NT2/D1 (cell line): ENCODE data around the gene BACH2.

Experiments used
- SUZ12 ChIP-seq: IDR thresholded peaks from 2 replicates; pipeline ENCODE4 v1.6.1; 2011; ENCODE audit not compliant: insufficient read length, insufficient read depth; ENCODE audit errors: extremely low read depth
- YY1 ChIP-seq: IDR thresholded peaks from 2 replicates; pipeline ENCODE4 v1.6.1; 2011; ENCODE audit not compliant: insufficient read length, insufficient read depth
- ZNF274 ChIP-seq: IDR thresholded peaks from 2 replicates; pipeline ENCODE4 v1.6.1; 2011; ENCODE audit warnings: mild to moderate bottlenecking, low read depth, low read length

DNA sequence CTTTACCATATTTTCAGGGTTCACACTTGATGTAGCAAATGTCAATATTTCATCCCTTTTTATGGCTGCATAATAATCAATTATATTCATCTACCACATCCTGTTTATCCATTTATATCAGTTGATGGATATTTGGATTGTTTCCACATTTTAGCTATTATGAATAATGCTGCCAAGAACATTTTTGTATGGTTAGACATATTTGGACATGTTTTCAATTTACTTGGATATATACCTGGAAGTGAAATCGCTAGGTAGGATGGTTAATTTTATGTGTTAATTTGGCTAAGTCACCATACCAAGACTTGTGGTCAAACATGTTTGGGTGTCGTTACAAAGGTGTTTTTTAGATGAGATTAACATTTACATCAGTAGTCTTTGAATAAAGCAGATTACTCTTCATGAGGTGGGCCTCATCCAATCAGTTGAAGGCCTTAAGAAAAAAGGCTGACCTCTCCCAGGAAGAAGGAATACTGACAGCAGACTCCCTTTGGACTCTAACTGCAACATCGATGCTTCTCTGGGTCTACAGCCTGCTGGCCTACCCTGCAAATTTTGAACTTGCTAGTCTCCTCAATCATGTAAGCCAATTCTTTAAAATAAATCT lies 196.5 kb downstream of the BACH2 start:
- no peak for TF ChIP-seq ZNF274
- TF ChIP-seq YY1 = no peak
- TF ChIP-seq SUZ12 = no peak
